ENCODE measurements around the gene OR5J2.
"Not testable (repeated sequence)": the region's sequence is repeated elsewhere in the genome, so short reads cannot be mapped to it uniquely, and the experiment has no call there.

OR5J2 gene

DNA sequence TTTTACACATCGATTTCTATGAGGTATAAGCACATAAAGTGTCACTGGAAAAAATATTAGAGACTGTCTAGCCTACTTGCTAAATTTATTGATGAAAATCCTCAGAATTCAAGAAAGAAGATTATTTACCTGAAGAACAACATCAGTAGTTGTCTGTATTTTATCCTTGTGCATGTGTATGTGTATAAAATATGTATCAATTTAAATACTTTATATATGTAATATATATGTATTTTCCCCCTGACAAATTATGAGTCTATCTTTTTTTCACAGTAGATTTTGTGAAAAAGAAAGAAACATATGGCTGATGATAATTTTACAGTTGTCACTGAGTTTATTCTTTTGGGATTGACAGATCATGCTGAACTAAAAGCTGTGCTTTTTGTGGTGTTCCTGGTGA lies at the start of gene OR5J2:
Gene OR5J2 (plus strand): TSS at position 301 of the 400 bp plus-strand sequence. CDS start 0 bp downstream, at position 301.
- DNase-seq, result no peak

DNA sequence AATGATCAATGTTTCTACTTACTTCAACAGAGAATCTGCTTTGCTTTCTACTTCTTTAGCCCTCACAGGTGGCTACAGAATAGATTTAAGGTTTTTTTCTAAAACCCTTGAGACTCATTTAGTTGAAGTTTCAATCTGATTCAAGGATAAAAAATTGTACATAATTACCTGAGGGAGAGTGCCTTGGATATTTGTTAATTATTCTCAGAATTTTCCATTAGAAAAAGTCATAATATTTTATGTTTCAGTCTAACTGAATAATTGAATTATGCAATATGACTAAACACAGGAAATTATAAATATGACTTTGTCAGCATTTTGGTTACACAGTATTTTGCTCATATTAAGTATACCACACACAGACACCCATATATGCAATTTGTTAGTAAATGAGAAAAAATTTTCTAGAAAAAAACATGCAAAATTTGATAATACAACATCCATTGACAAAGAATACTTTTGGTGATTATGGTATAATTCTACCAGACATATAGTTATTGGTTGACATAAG lies 36.2 kb upstream of the OR5J2 start, which contains the start of gene OR8J3:
Gene OR8J3 (minus strand): TSS at position 51 of the 511 bp plus-strand sequence. CDS start 2,483 bp downstream, outside the sequence.
- no peak for DNase-seq

DNA sequence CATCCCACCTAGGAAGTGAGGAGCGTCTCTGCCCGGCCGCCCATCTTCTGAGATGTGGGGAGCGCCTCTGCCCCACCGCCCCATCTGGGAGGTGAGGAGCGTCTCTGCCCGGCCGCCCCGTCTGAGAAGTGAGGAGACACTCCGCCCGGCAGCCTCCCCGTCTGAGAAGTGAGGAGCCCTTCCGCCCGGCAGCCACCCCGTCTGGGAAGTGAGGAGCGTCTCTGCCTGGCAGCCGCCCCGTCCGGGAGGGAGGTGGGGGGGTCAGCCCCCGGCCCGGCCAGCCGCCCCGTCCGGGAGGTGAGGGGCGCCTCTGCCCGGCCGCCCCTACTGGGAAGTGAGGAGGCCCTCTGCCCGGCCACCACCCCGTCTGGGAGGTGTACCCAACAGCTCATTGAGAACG lies 32.7 kb upstream of the OR5J2 start:
- DNase-seq, result not testable (repeated sequence)

DNA sequence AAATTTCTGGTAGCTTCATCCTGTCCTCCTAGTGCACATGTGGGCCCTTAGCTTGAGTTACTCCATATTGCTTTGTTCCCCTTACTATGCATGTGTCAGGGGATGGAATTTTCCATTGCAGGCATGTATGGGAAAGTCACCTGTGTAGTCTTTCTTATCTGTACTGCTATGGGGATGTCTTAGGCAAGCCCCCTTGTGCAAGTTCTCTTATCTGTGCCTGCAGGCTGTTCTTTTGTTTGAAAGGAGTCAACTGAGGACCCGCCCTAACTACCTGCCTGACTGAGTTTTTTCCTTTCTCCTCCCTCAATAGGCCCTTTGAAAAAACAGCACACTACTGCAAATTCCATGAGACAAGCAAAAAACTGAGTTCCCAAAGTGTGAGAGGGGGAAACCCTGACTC lies 25.0 kb upstream of the OR5J2 start:
- DNase-seq, result no peak

DNA sequence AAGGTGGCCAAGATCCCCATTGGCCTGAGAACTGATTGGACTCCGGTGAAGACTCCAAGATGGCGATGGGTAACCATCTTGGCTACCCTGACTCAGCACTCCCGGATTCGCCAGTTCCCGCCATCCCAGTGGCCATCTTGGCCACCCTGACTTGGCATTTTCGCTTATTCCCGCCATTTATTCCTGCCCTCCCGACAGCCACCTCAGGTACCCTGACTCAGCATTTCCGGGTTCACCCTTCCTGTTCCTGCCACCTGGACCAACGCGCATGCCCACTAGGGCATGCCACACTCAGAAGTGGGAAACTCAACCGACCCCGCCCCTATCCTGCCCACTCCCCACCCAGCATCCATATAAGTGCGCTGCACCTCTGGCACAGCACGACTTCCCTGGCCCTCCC lies 24.1 kb upstream of the OR5J2 start:
- DNase-seq, result no peak

DNA sequence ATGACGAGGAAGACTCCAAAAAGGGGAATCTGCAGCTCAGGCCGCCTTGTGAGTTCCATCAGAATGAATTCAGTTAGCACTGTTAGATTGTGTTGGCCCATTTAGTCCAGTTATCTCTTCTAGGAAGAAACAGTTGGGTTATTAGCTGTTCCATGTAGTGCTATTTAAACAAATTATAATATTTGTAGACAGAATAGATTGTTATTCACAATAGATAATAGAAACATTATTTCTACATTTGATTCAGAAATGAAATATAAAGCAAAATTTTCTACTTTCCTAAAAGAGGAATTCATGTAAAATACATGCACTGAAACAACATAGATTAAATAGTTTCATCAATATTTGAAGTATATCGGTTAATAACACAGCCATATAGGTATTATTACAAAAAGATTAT lies 16.2 kb upstream of the OR5J2 start, which contains the start of gene OR8K5:
Gene OR8K5 (minus strand): TSS at position 101 of the 400 bp plus-strand sequence. CDS start 0 bp downstream, at position 101.
- DNase-seq, result no peak

DNA sequence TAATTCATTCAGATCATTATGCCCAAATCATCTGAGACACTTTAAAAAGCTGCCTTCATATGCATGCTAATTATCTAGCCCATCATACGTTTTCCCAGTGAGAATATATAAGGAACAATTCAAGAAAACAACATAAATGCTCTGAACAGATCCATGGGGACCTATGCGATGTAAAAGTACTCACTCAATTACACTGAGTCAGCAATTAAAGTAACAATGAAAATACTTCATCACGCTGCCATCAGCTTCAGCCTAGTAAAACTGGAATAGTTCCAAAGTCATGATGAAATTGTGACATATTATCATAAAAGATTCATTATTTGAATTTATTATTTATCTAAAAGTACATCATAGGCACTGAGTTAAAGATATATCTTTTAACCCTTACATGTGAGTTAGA lies 12.6 kb upstream of the OR5J2 start:
- no peak for DNase-seq

DNA sequence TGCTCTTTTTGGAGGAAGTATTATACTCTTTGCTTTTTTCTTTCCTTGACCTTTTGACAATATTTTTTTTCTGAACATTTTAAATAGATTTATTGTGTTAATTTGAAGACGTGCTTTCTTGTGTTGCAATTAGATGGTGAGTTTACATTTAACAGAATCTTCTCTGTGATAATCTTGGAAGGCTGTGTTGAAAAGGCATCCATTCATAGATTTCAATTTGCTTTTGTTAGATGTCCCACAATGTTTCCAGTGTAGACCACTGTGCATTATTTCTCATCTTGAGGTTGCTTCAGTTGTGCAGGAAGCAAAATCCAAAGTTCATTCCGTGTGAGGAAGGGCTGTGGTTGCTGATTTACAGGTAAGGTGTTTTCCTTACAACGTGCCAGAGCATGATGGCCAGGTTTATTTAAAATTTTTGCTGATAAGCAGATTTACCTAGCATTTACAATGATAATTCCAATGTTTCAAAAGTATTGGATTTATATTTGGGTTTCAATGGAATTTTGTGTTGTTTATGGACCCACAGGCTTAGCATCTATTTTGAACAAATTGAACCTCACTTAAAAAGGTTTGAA lies 4.1 kb upstream of the OR5J2 start:
- no peak for DNase-seq

DNA sequence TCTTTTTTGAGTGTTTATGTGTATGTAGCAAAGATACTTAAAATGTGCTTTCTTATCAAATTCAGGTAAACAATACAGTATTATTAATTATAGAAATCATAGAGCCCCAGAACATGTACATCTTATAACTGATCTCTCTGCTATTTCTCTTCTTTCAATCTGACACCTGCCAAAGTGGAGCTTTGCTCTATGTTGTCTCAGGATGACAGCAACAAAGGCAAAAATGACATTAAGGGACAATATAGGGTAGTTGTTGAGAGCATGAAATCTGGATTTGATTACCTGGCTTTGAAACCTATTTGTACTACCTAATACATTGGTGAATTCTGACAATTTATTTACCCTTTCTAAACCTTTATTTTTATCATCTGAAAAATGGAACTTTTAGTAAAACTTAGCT lies 7.0 kb downstream of the OR5J2 start:
- no peak for DNase-seq

DNA sequence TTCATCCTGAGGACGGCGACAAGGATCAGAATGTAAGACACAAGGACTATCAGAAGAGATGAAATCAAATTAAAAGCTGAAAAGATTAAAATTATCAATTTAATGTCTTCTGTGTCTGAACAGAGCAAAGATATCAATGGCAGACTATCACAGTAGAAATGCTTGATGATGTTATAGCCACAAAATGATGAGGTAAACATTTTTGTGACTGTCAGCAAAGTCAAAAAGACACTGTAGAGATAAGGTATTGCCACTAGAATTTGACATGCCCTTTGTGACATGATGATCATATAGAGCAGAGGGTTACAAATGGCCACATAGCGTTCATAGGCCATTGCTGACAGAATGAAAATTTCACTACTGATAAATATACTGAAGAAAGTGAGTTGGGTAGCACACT lies 12.2 kb downstream of the OR5J2 start:
- no peak for DNase-seq

DNA sequence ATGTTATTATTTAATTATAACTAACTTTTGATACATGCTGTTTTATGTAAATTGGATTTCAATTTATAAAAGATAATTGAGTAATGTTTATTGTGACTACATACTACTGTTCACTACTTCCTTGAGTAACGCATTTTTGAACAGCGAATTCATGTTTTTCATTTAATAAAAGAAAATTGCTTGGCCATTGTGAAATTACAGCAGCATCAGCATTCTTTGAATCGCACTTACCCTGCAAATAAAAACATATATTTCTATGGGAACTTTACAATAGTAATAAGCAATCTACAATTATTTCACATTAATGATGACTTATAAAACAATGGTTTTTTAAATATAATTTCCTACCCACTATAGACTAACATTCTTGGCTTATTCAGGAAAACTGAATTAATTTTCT lies 20.3 kb downstream of the OR5J2 start:
- no peak for DNase-seq

DNA sequence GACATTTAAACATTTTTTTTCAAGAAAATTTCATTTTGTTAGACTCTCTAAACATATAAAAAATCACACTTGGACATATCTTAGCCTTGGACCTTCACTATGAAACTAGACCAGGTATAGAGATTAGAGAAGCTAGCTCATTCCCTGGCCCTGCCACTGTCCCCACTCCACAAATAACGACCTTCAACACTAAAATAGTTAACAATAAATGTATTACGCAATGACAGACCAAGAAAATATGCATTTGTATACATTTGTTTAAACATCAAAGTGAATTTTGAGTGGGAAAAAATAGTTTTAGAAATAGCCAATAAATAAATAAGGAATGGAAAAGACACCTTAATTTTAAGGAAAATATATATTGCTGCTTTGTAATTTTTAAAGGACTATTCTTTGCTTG lies 20.9 kb downstream of the OR5J2 start:
- no peak for DNase-seq

DNA sequence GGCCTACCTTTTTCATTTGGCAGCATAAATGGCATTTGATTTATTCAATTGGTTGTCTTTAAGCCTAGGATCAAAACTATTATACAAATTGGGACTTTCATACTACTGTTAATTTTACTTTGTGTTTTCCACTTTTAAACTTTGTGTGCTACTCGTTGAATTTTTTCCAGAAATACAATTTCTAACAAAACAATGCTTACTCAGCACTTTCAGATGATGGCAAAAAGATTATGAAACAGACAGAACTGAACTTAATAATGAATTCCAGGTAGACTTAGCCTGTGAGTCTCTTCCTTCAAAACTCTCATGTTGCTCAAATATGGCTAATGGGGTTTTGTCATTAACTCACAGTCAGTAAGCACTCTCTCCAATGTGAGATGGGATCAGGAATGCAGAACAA lies 31.4 kb downstream of the OR5J2 start:
- no peak for DNase-seq

DNA sequence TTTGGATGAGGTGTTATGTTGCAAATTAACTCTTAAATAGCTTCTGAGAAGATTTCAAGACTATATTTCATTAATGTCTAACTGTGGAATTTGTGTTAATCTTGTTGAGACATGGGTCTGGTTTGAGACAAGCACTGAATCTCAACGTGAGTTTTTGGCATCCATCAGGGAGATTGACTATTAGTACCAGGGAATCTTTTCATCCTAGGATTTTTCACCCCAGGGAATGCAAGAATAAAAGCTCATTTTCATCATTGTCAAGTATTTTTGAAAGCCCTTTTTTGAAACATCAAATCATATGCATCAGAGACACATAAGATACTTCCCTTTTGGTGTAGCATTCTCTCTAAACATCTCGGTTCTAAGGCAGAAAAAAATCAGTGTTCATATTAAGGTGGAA lies 38.1 kb downstream of the OR5J2 start:
- DNase-seq, result no peak

DNA sequence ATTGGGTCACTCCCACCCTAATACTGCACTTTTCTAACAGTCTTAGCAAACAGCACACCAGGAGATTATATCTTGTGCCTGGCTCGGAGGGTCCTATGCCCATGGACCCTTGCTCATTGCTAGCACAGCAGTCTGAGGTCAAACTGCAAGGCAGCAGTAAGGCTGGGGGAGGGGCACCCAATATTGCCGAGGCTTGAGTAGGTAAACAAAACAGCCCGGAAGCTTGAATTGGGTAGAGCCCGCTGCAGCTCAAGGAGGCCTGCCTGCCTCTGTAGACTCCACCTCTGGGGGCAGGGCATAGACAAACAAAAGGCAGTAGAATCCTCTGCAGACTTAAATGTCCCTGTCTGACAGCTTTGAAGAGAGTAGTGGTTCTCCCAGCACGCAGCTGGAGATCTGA lies 43.3 kb downstream of the OR5J2 start:
- not testable (repeated sequence) for DNase-seq
